Ureter (tissue), 1 donor: Measurements from ENCODE around the gene UBQLNL. TPM values are rescaled to one million over a fixed set of nuclear protein-coding genes. Genes with fewer than 3 reads are reported as not detected.

Source experiments
- DNase-seq: peaks from one replicate; pipeline ENCODE4 v3.0.0-alpha.2; 2020; ENCODE audit warnings: low spot score
- total RNA-seq: library from RNA; stranded (reverse); gene quantifications from one replicate; pipeline ENCODE4 v1.2.4, GENCODE V29; 2023
- donor health status: DM: yes; HTN: yes; CAD: no.

Gene UBQLNL
- total RNA-seq, 1 donor from 2014 or later = 1.4 TPM

GRCh38 chr11:5507177-5507932, 9.1 kb downstream of the UBQLNL start:
- no peak for DNase-seq

GRCh38 chr11:5505363-5506048, 11.0 kb downstream of the UBQLNL start:
- DNase-seq = no peak

DNA sequence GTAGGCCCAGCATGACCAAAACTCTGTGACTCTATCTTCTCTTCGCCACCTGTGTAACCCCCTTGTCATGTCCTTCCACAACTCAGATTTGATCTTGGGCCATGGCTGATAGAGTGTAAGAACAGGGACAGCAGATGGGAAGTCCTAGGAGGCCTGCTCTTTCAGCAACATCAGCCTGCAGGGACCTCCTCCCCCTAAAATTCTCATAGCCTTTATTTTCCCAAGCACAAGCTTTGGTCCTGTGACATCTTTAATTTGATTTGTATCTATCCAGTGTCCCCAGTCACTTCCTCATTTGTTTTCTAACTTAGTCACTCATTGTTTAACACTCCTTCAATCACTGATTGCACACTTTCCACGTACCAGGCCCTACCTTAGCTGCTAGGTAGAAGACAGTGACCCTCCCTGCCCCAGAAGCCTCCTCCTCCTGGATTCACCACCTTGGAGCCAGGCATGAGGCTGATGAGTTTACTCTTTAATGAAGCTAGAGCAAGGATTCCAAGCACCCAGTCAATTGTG, 12.0 kb downstream of the UBQLNL start:
- no peak for DNase-seq

DNA sequence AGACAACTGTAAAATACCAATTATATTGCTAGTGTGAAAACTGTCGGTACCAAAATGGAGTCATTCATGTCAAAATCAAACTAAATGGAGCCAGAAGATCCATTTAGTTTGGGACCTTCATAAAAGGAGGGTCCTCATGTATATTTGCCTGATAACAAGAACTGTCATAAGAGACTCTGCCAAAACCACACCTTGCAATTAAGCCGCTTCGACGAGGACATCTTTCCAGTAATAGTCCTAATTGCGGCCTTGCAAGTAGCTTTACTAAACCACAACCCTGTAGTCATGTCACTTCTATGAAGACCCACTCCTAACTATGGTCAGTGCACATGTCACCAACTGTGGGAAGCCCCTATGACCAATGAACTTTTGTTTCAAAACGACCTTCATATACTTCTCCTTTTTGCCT, 16.1 kb downstream of the UBQLNL start:
- no peak for DNase-seq

GRCh38 chr11:5499671-5500070, 16.8 kb downstream of the UBQLNL start:
- DNase-seq = no peak

- DNase-seq = no peak
Observed at GRCh38 chr11:5489576-5490357, 26.7 kb downstream of the UBQLNL start.

DNA sequence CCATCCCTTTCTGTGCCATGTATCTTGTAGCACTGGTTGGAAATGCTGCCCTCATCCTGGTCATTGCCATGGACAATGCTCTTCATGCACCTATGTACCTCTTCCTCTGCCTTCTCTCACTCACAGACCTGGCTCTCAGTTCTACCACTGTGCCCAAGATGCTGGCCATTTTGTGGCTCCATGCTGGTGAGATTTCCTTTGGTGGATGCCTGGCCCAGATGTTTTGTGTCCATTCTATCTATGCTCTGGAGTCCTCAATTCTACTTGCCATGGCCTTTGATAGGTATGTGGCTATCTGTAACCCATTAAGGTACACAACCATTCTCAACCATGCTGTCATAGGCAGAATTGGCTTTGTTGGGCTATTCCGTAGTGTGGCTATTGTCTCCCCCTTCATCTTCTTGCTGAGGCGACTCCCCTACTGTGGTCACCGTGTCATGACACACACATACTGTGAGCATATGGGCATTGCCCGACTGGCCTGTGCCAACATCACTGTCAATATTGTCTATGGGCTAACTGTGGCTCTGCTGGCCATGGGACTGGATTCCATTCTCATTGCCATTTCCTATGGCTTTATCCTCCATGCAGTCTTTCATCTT, 27.6 kb downstream of the UBQLNL start:
- no peak for DNase-seq

DNA sequence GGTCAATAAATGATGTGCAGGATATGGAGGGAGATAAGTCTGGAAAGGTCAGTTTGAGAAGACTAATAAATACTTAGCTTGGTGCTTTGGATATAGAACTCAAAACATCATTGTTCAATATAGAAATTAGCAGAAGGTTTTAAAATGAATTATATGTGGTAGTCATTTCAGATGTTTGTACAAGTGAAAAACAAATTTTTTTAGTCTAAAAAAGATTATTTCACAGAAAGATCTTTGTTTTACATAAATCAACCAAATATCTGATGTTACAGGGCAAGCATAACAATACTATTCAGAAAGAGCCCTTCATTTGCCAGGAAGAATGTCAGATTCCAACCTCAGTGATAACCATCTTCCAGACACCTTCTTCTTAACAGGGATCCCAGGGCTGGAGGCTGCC, 28.1 kb downstream of the UBQLNL start, which contains the start of gene OR52D1:
Gene OR52D1 (plus strand): TSS at position 301 of the 400 bp plus-strand sequence. CDS start 22 bp downstream, at position 323.
- no peak for DNase-seq

DNA sequence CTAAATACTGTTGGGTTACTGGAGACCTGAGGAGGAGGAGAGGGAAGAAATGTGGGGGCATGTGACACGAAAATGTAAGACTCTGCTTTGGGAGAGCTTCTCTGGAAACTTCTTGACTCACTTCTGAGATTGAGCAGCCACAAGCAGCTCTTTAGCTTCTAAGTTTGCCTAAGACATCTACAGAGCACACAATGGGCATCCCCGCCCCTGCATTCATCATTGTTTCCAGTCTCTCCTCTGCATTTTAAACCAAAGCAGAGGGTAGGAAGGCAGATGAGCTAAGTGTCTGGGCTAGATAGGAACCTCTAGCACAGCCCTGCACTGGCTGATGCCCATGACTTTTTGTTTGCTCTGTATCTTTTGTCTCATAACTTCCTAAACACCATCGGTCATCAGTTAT, 30.1 kb downstream of the UBQLNL start:
- no peak for DNase-seq

- DNase-seq = no peak
Observed at GRCh38 chr11:5486003-5486402, 30.5 kb downstream of the UBQLNL start.

DNA sequence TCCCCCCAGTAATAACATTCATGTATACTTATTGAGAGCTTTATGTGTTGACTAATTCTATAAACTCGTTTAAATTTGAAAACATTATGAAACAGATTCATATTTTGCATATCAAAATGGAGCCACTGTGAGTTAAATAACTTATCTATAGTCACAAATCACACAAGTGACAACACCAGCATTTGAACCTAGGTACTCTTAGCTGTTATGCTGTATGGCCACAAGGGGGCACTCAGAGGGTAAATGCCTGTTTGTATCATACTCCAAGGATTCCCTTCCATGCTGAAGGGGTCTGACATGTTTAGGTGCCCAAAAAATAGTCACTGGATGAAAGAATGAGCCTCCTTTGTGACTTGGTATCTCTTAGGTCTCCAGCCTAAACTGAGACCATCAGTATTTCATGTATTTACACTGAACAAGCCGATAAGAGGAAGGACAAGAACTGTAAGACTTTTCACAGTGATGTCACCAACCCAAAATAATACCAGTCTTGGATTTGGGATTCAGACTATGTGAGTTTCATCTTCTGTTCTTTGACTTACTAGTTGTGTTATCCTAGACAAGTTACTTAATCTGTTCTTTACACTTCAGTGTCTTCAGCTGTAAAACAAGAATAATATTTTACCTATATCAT, 40.2 kb downstream of the UBQLNL start:
- no peak for DNase-seq

DNA sequence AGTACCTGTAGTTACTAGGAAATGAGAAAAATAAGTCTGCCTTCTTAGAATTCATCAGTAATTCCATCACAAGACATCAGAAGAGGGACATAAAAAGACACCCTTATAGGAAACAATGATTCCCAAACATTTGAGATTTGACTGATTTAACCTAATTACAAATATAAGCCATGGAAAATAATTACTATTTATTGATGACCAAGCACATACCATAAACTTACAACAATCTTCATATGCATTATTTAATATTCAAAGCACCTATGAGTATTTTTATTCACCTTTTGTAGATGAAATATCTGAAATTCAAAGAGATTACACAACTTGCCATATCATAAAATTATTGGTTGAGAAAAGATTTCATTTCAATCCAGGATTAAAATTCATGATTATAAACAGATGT, 42.6 kb downstream of the UBQLNL start:
- no peak for DNase-seq

- DNase-seq = no peak
Observed at GRCh38 chr11:5467527-5467926, 49.0 kb downstream of the UBQLNL start.

Other genes starting within 250 kb of the UBQLNL start
- not detected for gene HBE1, start 246.8 kb downstream of the UBQLNL start, total RNA-seq
- gene OR51B4, start 214.8 kb downstream of the UBQLNL start, total RNA-seq = 0.42 TPM
- not detected for gene OR51B2, start 192.4 kb downstream of the UBQLNL start, total RNA-seq
- gene OR51B5, start 173.2 kb downstream of the UBQLNL start, total RNA-seq = 0.99 TPM
- not detected for gene OR51B6, start 165.2 kb downstream of the UBQLNL start, total RNA-seq
- gene OR51M1, start 132.9 kb downstream of the UBQLNL start, total RNA-seq = not detected
- gene OR51Q1, start 94.6 kb downstream of the UBQLNL start, total RNA-seq = not detected
- 0.70 TPM for gene OR51I1, start 75.2 kb downstream of the UBQLNL start, total RNA-seq
- gene OR51I2, start 67.4 kb downstream of the UBQLNL start, total RNA-seq = not detected
- gene OR52D1, start 28.0 kb downstream of the UBQLNL start, total RNA-seq = not detected
- 0.70 TPM for gene UBQLN3, start 6.7 kb downstream of the UBQLNL start, total RNA-seq
- 0.73 TPM for gene OR52H1, start 31.8 kb upstream of the UBQLNL start, total RNA-seq
- not detected for gene OR52B6, start 64.2 kb upstream of the UBQLNL start, total RNA-seq
- gene TRIM6, start 79.9 kb upstream of the UBQLNL start, total RNA-seq = 13.5 TPM
- gene TRIM34, start 108.3 kb upstream of the UBQLNL start, total RNA-seq = 9.1 TPM
- 34.5 TPM for gene TRIM5, start 168.4 kb upstream of the UBQLNL start, total RNA-seq
- 86.6 TPM for gene TRIM22, start 173.1 kb upstream of the UBQLNL start, total RNA-seq
- 0.26 TPM for gene OR56B1, start 219.7 kb upstream of the UBQLNL start, total RNA-seq
- gene OR52N4, start 237.5 kb upstream of the UBQLNL start, total RNA-seq = 0.75 TPM